ENCODE data around the gene DAGLB.
A peak's percentile ranks its signal among the peaks of the same experiment; 100 is the strongest.

DNA sequence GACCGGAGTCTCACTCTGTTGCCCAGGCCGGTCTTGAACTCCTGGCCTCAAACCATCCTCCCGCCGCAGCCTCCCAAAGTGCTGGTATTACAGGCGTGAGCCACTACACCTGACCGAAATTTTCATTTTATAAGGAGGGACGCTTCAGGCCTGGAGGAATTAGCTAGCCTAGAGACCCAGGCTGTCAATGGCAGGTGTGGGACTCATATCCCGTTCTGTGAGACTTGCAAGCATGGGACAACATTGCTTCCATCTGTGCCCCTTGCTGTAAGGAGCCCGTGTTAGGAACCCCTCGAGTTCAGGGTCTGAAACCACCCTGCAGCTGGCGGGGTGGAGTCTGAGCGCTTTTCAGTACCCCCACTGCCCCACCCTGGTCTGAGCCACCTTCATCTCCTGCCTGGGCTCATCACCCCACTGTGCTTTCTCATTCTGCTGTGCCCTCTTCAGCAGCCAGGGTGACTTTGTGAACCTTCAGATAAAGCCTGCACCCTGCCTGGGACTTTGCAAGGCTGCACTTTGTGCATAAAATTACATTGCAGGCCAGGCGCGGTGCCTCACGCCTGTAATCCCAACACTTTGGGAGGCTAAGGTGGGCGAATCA is 1.3 kb upstream of the DAGLB start:
- TF ChIP-seq, protein P1, sequence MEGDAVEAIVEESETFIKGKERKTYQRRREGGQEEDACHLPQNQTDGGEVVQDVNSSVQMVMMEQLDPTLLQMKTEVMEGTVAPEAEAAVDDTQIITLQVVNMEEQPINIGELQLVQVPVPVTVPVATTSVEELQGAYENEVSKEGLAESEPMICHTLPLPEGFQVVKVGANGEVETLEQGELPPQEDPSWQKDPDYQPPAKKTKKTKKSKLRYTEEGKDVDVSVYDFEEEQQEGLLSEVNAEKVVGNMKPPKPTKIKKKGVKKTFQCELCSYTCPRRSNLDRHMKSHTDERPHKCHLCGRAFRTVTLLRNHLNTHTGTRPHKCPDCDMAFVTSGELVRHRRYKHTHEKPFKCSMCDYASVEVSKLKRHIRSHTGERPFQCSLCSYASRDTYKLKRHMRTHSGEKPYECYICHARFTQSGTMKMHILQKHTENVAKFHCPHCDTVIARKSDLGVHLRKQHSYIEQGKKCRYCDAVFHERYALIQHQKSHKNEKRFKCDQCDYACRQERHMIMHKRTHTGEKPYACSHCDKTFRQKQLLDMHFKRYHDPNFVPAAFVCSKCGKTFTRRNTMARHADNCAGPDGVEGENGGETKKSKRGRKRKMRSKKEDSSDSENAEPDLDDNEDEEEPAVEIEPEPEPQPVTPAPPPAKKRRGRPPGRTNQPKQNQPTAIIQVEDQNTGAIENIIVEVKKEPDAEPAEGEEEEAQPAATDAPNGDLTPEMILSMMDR (IDR thresholded peaks at IDR 0.05): peak in 2 of 6 experiments; percentile 27 to 31
- TF ChIP-seq POLR2A (IDR thresholded peaks at IDR 0.05): no peak
